WTC11 (cell line): ENCODE data around the gene HDGF. TPM values are rescaled to one million over a fixed set of nuclear protein-coding genes. Genes with fewer than 3 reads are reported as not detected.

Experiments
- ATAC-seq: fragments of 200-7000 bp; cut with Tn5 transposase; 2 replicates; pipeline ENCODE4 v1.10.0; 2021; ENCODE audit warnings: mild to moderate bottlenecking, moderate library complexity
- CTCF ChIA-PET: fragments of 300-600 bp; sonication (Branson Sonifier 250); formaldehyde crosslinking; loops from one replicate; lab custom pipeline; 2021; ENCODE audit warnings: antibody characterized with exemption; lab: Charles Lee
- POLR2A ChIA-PET: fragments of 350-600 bp; sonication (Branson Sonifier 250); formaldehyde crosslinking; loops from one replicate; lab custom pipeline; 2021; ENCODE audit warnings: antibody characterized with exemption; lab: Charles Lee
- DNase-seq: peaks from one replicate; pipeline ENCODE4 v3.0.0; 2021; ENCODE audit warnings: low spot score
- H3K27ac Mint-ChIP-seq: 2 replicates; pipeline ENCODE4 v1.8.0; 2021; ENCODE audit warnings: mixed read lengths
- H3K27me3 Mint-ChIP-seq: 2 replicates; pipeline ENCODE4 v1.8.0; 2021; ENCODE audit warnings: low read depth, mild to moderate bottlenecking, moderate library complexity, mixed read lengths
- H3K36me3 Mint-ChIP-seq: 2 replicates; pipeline ENCODE4 v1.8.0; 2021; ENCODE audit warnings: mixed read lengths
- H3K4me1 Mint-ChIP-seq: 2 replicates; pipeline ENCODE4 v1.8.0; 2022; ENCODE audit warnings: mixed read lengths
- H3K4me3 Mint-ChIP-seq: 2 replicates; pipeline ENCODE4 v1.8.0; 2021; ENCODE audit warnings: mild to moderate bottlenecking, moderate library complexity, mixed read lengths
- H3K9me3 Mint-ChIP-seq: 2 replicates; pipeline ENCODE4 v1.8.0; 2021; ENCODE audit warnings: mixed read lengths
- ATF1 ChIP-seq: sonication (generic); formaldehyde crosslinking; IDR thresholded peaks from 2 replicates; pipeline ENCODE4 v1.8.1; 2023; ENCODE audit warnings: mild to moderate bottlenecking, moderate library complexity, missing genetic modification reagents
- CREM ChIP-seq: sonication (generic); formaldehyde crosslinking; IDR thresholded peaks from 2 replicates; pipeline ENCODE4 v1.8.1; 2022; ENCODE audit warnings: mild to moderate bottlenecking, missing genetic modification reagents, moderate library complexity
- ETV6 ChIP-seq: sonication (generic); formaldehyde crosslinking; IDR thresholded peaks from 2 replicates; pipeline ENCODE4 v1.8.1; 2022; ENCODE audit warnings: mild to moderate bottlenecking, missing genetic modification reagents
- FOXP1 ChIP-seq: sonication (generic); formaldehyde crosslinking; IDR thresholded peaks from 2 replicates; pipeline ENCODE4 v1.8.0; 2022; ENCODE audit warnings: missing genetic modification reagents, mild to moderate bottlenecking, moderate library complexity, borderline replicate concordance
- GABPB1 ChIP-seq: sonication (generic); formaldehyde crosslinking; IDR thresholded peaks from 2 replicates; pipeline ENCODE4 v1.8.1; 2023; ENCODE audit warnings: mild to moderate bottlenecking, missing genetic modification reagents
- HMGA2 ChIP-seq: fragments of 250-450 bp; sonication (Bioruptor Pico); IDR thresholded peaks from 2 replicates; pipeline ENCODE4 v1.4.0; 2021; ENCODE audit warnings: mild to moderate bottlenecking, moderate library complexity
- KAT7 ChIP-seq: sonication (generic); formaldehyde crosslinking; IDR thresholded peaks from 2 replicates; pipeline ENCODE4 v1.8.1; 2023; ENCODE audit warnings: missing genetic modification reagents, mild to moderate bottlenecking, borderline replicate concordance
- OVOL2 ChIP-seq: fragments of 250-450 bp; sonication (Bioruptor Pico); IDR thresholded peaks from 2 replicates; pipeline ENCODE4 v1.9.0; 2021; ENCODE audit warnings: mild to moderate bottlenecking, borderline replicate concordance
- TEAD1 ChIP-seq: sonication (generic); formaldehyde crosslinking; IDR thresholded peaks from 2 replicates; pipeline ENCODE4 v1.8.0; 2022; ENCODE audit warnings: mild to moderate bottlenecking, missing genetic modification reagents
- ZNF121 ChIP-seq: sonication (generic); formaldehyde crosslinking; IDR thresholded peaks from 2 replicates; pipeline ENCODE4 v1.8.0; 2023; ENCODE audit warnings: missing genetic modification reagents
- total RNA-seq: library from RNA; stranded (reverse); gene quantifications from 3 replicates; pipeline ENCODE4 v1.2.3, GENCODE V29; 2021
- TF ChIP-seq, protein P1 (sequence below): sonication (generic); formaldehyde crosslinking; IDR thresholded peaks from 2 replicates; pipeline ENCODE4 v1.8.0; 2023; ENCODE audit warnings: missing genetic modification reagents, mild to moderate bottlenecking, borderline replicate concordance
- TF ChIP-seq, protein P2 (sequence below): sonication (generic); formaldehyde crosslinking; IDR thresholded peaks from 2 replicates; pipeline ENCODE4 v1.8.0; 2023; ENCODE audit warnings: mild to moderate bottlenecking, missing genetic modification reagents
- TF ChIP-seq, protein P3 (sequence below): sonication (generic); formaldehyde crosslinking; IDR thresholded peaks from 2 replicates; pipeline ENCODE4 v1.8.0; 2022; ENCODE audit warnings: missing genetic modification reagents
- TF ChIP-seq, protein P4 (sequence below): sonication (generic); formaldehyde crosslinking; IDR thresholded peaks from 2 replicates; pipeline ENCODE4 v1.8.0; 2022; ENCODE audit warnings: mild to moderate bottlenecking, missing genetic modification reagents
- TF ChIP-seq, protein P5 (sequence below): sonication (generic); formaldehyde crosslinking; IDR thresholded peaks from 2 replicates; pipeline ENCODE4 v1.8.1; 2022; ENCODE audit warnings: mild to moderate bottlenecking, missing genetic modification reagents, moderate library complexity, borderline replicate concordance
- TF ChIP-seq, protein P6 (sequence below): sonication (generic); formaldehyde crosslinking; IDR thresholded peaks from 2 replicates; pipeline ENCODE4 v1.8.1; 2023; ENCODE audit warnings: mild to moderate bottlenecking, missing genetic modification reagents, moderate library complexity
- TF ChIP-seq, protein P7 (sequence below): sonication (generic); formaldehyde crosslinking; IDR thresholded peaks from 2 replicates; pipeline ENCODE4 v1.8.1; 2023; ENCODE audit warnings: mild to moderate bottlenecking, missing genetic modification reagents
- TF ChIP-seq, protein P8 (sequence below): fragments of 250-450 bp; sonication (Bioruptor Pico); IDR thresholded peaks from 2 replicates; pipeline ENCODE4 v1.9.0; 2021; ENCODE audit warnings: mild to moderate bottlenecking

The HDGF gene
- total RNA-seq, 1 experiment from 2014 or later, result 339 TPM

DNA sequence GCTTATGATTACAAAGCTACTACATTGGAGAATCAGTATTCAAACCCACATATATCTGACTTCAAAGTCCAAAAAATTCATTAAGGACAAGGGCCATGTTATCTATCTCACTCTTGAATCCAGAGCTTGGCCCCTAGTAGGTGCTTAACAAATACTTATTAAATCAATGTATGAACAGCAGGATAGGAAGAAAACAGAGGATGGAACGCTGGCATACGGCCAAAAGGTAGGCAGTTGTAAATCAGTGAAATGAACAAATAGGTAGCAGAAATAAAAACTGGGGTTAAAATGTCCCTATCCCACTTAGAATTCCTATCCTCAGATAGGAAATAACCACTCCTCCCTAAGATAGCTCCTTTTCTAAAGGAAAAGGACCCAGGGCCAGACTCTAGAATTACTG lies 12.6 kb downstream of the HDGF start:
- ATAC-seq (no peak), DNase-seq (no peak)
- ChIA-PET POLR2A (no interaction called here), CTCF (interaction anchor here (1.0 to 1.1 kb wide), 2 partner anchors 13 to 50 kb away, joined by 3 read pairs; no protein-coding TSS in a partner anchor)
- 0 out of 2 replicates have a peak overlapping the region, but pooled peaks have one; percentile 41 for H3K27ac Mint-ChIP-seq
- H3K9me3 Mint-ChIP-seq, result no peaks in the 10 kb centered on the region
- peaks cover 14% of the 10 kb centered on the region for H3K4me1 Mint-ChIP-seq
- TF ChIP-seq, protein P1, sequence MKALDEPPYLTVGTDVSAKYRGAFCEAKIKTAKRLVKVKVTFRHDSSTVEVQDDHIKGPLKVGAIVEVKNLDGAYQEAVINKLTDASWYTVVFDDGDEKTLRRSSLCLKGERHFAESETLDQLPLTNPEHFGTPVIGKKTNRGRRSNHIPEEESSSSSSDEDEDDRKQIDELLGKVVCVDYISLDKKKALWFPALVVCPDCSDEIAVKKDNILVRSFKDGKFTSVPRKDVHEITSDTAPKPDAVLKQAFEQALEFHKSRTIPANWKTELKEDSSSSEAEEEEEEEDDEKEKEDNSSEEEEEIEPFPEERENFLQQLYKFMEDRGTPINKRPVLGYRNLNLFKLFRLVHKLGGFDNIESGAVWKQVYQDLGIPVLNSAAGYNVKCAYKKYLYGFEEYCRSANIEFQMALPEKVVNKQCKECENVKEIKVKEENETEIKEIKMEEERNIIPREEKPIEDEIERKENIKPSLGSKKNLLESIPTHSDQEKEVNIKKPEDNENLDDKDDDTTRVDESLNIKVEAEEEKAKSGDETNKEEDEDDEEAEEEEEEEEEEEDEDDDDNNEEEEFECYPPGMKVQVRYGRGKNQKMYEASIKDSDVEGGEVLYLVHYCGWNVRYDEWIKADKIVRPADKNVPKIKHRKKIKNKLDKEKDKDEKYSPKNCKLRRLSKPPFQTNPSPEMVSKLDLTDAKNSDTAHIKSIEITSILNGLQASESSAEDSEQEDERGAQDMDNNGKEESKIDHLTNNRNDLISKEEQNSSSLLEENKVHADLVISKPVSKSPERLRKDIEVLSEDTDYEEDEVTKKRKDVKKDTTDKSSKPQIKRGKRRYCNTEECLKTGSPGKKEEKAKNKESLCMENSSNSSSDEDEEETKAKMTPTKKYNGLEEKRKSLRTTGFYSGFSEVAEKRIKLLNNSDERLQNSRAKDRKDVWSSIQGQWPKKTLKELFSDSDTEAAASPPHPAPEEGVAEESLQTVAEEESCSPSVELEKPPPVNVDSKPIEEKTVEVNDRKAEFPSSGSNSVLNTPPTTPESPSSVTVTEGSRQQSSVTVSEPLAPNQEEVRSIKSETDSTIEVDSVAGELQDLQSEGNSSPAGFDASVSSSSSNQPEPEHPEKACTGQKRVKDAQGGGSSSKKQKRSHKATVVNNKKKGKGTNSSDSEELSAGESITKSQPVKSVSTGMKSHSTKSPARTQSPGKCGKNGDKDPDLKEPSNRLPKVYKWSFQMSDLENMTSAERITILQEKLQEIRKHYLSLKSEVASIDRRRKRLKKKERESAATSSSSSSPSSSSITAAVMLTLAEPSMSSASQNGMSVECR (CRISPR knock-in tag), result no peak
- no peak for TF ChIP-seq GABPB1 (CRISPR knock-in tag)
- TF ChIP-seq, protein P2, sequence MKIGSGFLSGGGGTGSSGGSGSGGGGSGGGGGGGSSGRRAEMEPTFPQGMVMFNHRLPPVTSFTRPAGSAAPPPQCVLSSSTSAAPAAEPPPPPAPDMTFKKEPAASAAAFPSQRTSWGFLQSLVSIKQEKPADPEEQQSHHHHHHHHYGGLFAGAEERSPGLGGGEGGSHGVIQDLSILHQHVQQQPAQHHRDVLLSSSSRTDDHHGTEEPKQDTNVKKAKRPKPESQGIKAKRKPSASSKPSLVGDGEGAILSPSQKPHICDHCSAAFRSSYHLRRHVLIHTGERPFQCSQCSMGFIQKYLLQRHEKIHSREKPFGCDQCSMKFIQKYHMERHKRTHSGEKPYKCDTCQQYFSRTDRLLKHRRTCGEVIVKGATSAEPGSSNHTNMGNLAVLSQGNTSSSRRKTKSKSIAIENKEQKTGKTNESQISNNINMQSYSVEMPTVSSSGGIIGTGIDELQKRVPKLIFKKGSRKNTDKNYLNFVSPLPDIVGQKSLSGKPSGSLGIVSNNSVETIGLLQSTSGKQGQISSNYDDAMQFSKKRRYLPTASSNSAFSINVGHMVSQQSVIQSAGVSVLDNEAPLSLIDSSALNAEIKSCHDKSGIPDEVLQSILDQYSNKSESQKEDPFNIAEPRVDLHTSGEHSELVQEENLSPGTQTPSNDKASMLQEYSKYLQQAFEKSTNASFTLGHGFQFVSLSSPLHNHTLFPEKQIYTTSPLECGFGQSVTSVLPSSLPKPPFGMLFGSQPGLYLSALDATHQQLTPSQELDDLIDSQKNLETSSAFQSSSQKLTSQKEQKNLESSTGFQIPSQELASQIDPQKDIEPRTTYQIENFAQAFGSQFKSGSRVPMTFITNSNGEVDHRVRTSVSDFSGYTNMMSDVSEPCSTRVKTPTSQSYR (CRISPR knock-in tag), result no peak
- TF ChIP-seq, protein P3, sequence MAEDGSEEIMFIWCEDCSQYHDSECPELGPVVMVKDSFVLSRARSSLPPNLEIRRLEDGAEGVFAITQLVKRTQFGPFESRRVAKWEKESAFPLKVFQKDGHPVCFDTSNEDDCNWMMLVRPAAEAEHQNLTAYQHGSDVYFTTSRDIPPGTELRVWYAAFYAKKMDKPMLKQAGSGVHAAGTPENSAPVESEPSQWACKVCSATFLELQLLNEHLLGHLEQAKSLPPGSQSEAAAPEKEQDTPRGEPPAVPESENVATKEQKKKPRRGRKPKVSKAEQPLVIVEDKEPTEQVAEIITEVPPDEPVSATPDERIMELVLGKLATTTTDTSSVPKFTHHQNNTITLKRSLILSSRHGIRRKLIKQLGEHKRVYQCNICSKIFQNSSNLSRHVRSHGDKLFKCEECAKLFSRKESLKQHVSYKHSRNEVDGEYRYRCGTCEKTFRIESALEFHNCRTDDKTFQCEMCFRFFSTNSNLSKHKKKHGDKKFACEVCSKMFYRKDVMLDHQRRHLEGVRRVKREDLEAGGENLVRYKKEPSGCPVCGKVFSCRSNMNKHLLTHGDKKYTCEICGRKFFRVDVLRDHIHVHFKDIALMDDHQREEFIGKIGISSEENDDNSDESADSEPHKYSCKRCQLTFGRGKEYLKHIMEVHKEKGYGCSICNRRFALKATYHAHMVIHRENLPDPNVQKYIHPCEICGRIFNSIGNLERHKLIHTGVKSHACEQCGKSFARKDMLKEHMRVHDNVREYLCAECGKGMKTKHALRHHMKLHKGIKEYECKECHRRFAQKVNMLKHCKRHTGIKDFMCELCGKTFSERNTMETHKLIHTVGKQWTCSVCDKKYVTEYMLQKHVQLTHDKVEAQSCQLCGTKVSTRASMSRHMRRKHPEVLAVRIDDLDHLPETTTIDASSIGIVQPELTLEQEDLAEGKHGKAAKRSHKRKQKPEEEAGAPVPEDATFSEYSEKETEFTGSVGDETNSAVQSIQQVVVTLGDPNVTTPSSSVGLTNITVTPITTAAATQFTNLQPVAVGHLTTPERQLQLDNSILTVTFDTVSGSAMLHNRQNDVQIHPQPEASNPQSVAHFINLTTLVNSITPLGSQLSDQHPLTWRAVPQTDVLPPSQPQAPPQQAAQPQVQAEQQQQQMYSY (CRISPR knock-in tag), result no peak
- no peak for TF ChIP-seq HMGA2
- TF ChIP-seq FOXP1 (CRISPR knock-in tag), result no peak
- no peak for TF ChIP-seq ETV6
- no peak for TF ChIP-seq ZNF121 (CRISPR knock-in tag)
- no peak for TF ChIP-seq OVOL2 (CRISPR knock-in tag)
- TF ChIP-seq, protein P4, sequence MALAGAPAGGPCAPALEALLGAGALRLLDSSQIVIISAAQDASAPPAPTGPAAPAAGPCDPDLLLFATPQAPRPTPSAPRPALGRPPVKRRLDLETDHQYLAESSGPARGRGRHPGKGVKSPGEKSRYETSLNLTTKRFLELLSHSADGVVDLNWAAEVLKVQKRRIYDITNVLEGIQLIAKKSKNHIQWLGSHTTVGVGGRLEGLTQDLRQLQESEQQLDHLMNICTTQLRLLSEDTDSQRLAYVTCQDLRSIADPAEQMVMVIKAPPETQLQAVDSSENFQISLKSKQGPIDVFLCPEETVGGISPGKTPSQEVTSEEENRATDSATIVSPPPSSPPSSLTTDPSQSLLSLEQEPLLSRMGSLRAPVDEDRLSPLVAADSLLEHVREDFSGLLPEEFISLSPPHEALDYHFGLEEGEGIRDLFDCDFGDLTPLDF, result no peak
- TF ChIP-seq, protein P5, sequence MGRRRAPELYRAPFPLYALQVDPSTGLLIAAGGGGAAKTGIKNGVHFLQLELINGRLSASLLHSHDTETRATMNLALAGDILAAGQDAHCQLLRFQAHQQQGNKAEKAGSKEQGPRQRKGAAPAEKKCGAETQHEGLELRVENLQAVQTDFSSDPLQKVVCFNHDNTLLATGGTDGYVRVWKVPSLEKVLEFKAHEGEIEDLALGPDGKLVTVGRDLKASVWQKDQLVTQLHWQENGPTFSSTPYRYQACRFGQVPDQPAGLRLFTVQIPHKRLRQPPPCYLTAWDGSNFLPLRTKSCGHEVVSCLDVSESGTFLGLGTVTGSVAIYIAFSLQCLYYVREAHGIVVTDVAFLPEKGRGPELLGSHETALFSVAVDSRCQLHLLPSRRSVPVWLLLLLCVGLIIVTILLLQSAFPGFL, result no peak
- no peak for TF ChIP-seq CREM (CRISPR knock-in tag)
- TF ChIP-seq KAT7, result no peak
- TF ChIP-seq, protein P6, sequence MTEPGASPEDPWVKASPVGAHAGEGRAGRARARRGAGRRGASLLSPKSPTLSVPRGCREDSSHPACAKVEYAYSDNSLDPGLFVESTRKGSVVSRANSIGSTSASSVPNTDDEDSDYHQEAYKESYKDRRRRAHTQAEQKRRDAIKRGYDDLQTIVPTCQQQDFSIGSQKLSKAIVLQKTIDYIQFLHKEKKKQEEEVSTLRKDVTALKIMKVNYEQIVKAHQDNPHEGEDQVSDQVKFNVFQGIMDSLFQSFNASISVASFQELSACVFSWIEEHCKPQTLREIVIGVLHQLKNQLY, result no peak
- TF ChIP-seq, protein P7, sequence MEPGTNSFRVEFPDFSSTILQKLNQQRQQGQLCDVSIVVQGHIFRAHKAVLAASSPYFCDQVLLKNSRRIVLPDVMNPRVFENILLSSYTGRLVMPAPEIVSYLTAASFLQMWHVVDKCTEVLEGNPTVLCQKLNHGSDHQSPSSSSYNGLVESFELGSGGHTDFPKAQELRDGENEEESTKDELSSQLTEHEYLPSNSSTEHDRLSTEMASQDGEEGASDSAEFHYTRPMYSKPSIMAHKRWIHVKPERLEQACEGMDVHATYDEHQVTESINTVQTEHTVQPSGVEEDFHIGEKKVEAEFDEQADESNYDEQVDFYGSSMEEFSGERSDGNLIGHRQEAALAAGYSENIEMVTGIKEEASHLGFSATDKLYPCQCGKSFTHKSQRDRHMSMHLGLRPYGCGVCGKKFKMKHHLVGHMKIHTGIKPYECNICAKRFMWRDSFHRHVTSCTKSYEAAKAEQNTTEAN (CRISPR knock-in tag), result no peak
- TF ChIP-seq, protein P8, sequence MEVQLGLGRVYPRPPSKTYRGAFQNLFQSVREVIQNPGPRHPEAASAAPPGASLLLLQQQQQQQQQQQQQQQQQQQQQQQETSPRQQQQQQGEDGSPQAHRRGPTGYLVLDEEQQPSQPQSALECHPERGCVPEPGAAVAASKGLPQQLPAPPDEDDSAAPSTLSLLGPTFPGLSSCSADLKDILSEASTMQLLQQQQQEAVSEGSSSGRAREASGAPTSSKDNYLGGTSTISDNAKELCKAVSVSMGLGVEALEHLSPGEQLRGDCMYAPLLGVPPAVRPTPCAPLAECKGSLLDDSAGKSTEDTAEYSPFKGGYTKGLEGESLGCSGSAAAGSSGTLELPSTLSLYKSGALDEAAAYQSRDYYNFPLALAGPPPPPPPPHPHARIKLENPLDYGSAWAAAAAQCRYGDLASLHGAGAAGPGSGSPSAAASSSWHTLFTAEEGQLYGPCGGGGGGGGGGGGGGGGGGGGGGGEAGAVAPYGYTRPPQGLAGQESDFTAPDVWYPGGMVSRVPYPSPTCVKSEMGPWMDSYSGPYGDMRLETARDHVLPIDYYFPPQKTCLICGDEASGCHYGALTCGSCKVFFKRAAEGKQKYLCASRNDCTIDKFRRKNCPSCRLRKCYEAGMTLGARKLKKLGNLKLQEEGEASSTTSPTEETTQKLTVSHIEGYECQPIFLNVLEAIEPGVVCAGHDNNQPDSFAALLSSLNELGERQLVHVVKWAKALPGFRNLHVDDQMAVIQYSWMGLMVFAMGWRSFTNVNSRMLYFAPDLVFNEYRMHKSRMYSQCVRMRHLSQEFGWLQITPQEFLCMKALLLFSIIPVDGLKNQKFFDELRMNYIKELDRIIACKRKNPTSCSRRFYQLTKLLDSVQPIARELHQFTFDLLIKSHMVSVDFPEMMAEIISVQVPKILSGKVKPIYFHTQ (CRISPR knock-in tag), result no peak
- TF ChIP-seq ATF1 (CRISPR knock-in tag), result no peak
- TF ChIP-seq TEAD1 (CRISPR knock-in tag), result no peak
- TF ChIP-seq, all 79 proteins: peak for 0
- H3K27me3 Mint-ChIP-seq, result no peaks in the 10 kb centered on the region
- peaks cover 24% of the 10 kb centered on the region for H3K36me3 Mint-ChIP-seq
- H3K4me3 Mint-ChIP-seq, result peak overlapping the region; percentile 31; the same call in 1 of the 2 replicates
